HepG2 (cell line): Measurements from ENCODE around the gene STON1. TPM values are rescaled to one million over a fixed set of nuclear protein-coding genes. Genes with fewer than 3 reads are reported as not detected.
A peak's percentile ranks its signal among the peaks of the same experiment; 100 is the strongest.

ENCODE experiments used
- AGO1 ChIP-seq: fragments of 200-400 bp; formaldehyde crosslinking; IDR thresholded peaks from 2 replicates; pipeline ENCODE4 v1.6.1; 2017; ENCODE audit warnings: mild to moderate bottlenecking, low read depth, low read length, moderate library complexity; ENCODE audit not compliant: poor library complexity, severe bottlenecking
- FOXK2 ChIP-seq: fragments of 450-650 bp; IDR thresholded peaks from 2 replicates; pipeline ENCODE4 v1.6.1; 2016
- HNRNPL ChIP-seq: fragments of 200-400 bp; formaldehyde crosslinking; IDR thresholded peaks from 2 replicates; pipeline ENCODE4 v1.6.1; 2017; ENCODE audit warnings: mild to moderate bottlenecking, low read depth, low read length
- NKX3-1 ChIP-seq: sonication (generic); formaldehyde crosslinking; IDR thresholded peaks from 2 replicates; pipeline ENCODE4 v1.5.0; 2020; ENCODE audit warnings: missing genetic modification reagents
- RAD51 ChIP-seq: fragments of 450-650 bp; IDR thresholded peaks from 2 replicates; pipeline ENCODE4 v1.6.1; 2016; ENCODE audit warnings: borderline replicate concordance
- RFXAP ChIP-seq: sonication (generic); formaldehyde crosslinking; IDR thresholded peaks from 2 replicates; pipeline ENCODE4 v1.4.0; 2020; ENCODE audit warnings: missing genetic modification reagents, borderline replicate concordance
- SKI ChIP-seq: fragments of 450-650 bp; IDR thresholded peaks from one replicate; pipeline ENCODE4 v1.6.1; 2018; ENCODE audit warnings: mild to moderate bottlenecking; ENCODE audit not compliant: partially characterized antibody
- YY1 ChIP-seq: IDR thresholded peaks from 2 replicates; pipeline ENCODE4 v1.6.1; 2011; ENCODE audit warnings: low read length, low read depth, moderate library complexity, mild to moderate bottlenecking; ENCODE audit not compliant: insufficient read depth, insufficient replicate concordance
- ZNF138 ChIP-seq: sonication (generic); formaldehyde crosslinking; IDR thresholded peaks from 2 replicates; pipeline ENCODE4 v1.5.0; 2020; ENCODE audit warnings: mild to moderate bottlenecking, low read depth, missing genetic modification reagents
- ZNF546 ChIP-seq: sonication (generic); formaldehyde crosslinking; conservative IDR thresholded peaks from 2 replicates; pipeline ENCODE4 v1.8.1; 2023; ENCODE audit warnings: mild to moderate bottlenecking, missing genetic modification reagents
- ZSCAN20 ChIP-seq: sonication (generic); formaldehyde crosslinking; IDR thresholded peaks from 2 replicates; pipeline ENCODE4 v1.4.0; 2020; ENCODE audit warnings: missing genetic modification reagents, mild to moderate bottlenecking, borderline replicate concordance
- polyA plus RNA-seq, 8 experiments: library from polyadenylated mRNA; depleted of rRNA in 3 of 8; stranded (reverse) in 7 of 8; unstranded in 1 of 8; fragments of >200 nt; fragmentation: Illumina TruSeq in 4 of 8; extraction: Trizol in 4 of 8; gene quantifications; 2 replicates each; pipeline versions ENCODE4 v1.2.1 to v1.2.3, GENCODE V29; 2011 to 2016; ENCODE audit warnings: low read depth in 4 of 8, missing spikeins in 1 of 8, mixed read lengths in 1 of 8; ENCODE audit not compliant: insufficient read depth in 1 of 8
- total RNA-seq, 5 experiments: library from RNA; depleted of rRNA; stranded (reverse); fragments of >200 nt; fragmentation: Illumina TruSeq; extraction: Trizol; gene quantifications; 2 replicates each; pipeline ENCODE4 v1.2.3, GENCODE V29; 2016; ENCODE audit warnings: low read depth in 1 of 5
- TF ChIP-seq, protein P1 (sequence below): sonication (generic); formaldehyde crosslinking; IDR thresholded peaks from 2 replicates; pipeline ENCODE4 v1.9.0; 2021; ENCODE audit warnings: missing genetic modification reagents, borderline replicate concordance
- TF ChIP-seq, protein P2 (sequence below): sonication (generic); formaldehyde crosslinking; IDR thresholded peaks from 2 replicates; pipeline ENCODE4 v1.4.0; 2020; ENCODE audit warnings: missing genetic modification reagents
- TF ChIP-seq, protein P3 (sequence below): sonication (generic); formaldehyde crosslinking; conservative IDR thresholded peaks from 2 replicates; pipeline ENCODE4 v1.8.0; 2022; ENCODE audit warnings: mild to moderate bottlenecking, moderate library complexity, missing genetic modification reagents
- TF ChIP-seq, protein P4 (sequence below): sonication (generic); formaldehyde crosslinking; IDR thresholded peaks from 2 replicates; pipeline ENCODE4 v1.8.0; 2022; ENCODE audit warnings: low read depth, missing genetic modification reagents
- TF ChIP-seq, protein P5 (sequence below): sonication (generic); formaldehyde crosslinking; IDR thresholded peaks from 2 replicates; pipeline ENCODE4 v1.4.0; 2020; ENCODE audit warnings: missing genetic modification reagents
- TF ChIP-seq, protein P6 (sequence below): sonication (generic); IDR thresholded peaks from 2 replicates; pipeline ENCODE4 v1.6.1; 2016; ENCODE audit warnings: low read depth, borderline replicate concordance
- TF ChIP-seq, protein P7 (sequence below): sonication (generic); formaldehyde crosslinking; IDR thresholded peaks from 2 replicates; pipeline ENCODE4 v1.4.0; 2020; ENCODE audit warnings: missing genetic modification reagents

The STON1 gene
- total and polyA plus RNA-seq, 2 of the 13 experiments (the other 11 are each of a cell fraction or from before 2014, with no cell fraction given) = 0.09 to 0.28 TPM

DNA sequence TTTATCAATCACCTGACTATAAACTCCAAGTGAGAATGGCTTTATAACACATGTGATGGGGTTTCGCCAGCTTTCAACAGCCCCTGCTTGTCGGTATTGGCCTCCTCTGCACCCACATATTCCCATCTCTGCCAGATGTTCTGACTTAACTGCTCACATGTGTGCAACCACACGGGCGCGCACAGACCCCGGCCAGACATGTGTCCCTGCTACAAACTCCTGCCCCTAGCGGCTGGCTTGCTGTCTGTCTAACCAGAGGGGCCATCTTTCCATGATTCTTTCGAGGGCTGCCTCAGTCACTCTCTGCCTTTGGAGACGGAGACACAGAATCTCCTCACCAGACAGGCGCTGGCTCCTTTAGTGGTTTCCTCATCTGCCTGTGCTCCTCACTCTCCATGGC, 15.3 kb downstream of the STON1 start (continued):
- TF ChIP-seq, protein P1, sequence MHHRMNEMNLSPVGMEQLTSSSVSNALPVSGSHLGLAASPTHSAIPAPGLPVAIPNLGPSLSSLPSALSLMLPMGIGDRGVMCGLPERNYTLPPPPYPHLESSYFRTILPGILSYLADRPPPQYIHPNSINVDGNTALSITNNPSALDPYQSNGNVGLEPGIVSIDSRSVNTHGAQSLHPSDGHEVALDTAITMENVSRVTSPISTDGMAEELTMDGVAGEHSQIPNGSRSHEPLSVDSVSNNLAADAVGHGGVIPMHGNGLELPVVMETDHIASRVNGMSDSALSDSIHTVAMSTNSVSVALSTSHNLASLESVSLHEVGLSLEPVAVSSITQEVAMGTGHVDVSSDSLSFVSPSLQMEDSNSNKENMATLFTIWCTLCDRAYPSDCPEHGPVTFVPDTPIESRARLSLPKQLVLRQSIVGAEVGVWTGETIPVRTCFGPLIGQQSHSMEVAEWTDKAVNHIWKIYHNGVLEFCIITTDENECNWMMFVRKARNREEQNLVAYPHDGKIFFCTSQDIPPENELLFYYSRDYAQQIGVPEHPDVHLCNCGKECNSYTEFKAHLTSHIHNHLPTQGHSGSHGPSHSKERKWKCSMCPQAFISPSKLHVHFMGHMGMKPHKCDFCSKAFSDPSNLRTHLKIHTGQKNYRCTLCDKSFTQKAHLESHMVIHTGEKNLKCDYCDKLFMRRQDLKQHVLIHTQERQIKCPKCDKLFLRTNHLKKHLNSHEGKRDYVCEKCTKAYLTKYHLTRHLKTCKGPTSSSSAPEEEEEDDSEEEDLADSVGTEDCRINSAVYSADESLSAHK (CRISPR knock-in tag) = no peak
- TF ChIP-seq, protein P2, sequence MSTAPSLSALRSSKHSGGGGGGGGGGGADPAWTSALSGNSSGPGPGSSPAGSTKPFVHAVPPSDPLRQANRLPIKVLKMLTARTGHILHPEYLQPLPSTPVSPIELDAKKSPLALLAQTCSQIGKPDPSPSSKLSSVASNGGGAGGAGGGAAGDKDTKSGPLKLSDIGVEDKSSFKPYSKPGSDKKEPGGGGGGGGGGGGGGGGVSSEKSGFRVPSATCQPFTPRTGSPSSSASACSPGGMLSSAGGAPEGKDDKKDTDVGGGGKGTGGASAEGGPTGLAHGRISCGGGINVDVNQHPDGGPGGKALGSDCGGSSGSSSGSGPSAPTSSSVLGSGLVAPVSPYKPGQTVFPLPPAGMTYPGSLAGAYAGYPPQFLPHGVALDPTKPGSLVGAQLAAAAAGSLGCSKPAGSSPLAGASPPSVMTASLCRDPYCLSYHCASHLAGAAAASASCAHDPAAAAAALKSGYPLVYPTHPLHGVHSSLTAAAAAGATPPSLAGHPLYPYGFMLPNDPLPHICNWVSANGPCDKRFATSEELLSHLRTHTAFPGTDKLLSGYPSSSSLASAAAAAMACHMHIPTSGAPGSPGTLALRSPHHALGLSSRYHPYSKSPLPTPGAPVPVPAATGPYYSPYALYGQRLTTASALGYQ (CRISPR knock-in tag) = no peak
- TF ChIP-seq SKI (peak; percentile 26), FOXK2 (no peak), AGO1 (no peak), ZNF546 (no peak), RFXAP (no peak), YY1 (peak; percentile 70), RAD51 (no peak), NKX3-1 (CRISPR knock-in tag) (no peak), HNRNPL (no peak), ZNF138 (no peak), ZSCAN20 (no peak)
- TF ChIP-seq, protein P3, sequence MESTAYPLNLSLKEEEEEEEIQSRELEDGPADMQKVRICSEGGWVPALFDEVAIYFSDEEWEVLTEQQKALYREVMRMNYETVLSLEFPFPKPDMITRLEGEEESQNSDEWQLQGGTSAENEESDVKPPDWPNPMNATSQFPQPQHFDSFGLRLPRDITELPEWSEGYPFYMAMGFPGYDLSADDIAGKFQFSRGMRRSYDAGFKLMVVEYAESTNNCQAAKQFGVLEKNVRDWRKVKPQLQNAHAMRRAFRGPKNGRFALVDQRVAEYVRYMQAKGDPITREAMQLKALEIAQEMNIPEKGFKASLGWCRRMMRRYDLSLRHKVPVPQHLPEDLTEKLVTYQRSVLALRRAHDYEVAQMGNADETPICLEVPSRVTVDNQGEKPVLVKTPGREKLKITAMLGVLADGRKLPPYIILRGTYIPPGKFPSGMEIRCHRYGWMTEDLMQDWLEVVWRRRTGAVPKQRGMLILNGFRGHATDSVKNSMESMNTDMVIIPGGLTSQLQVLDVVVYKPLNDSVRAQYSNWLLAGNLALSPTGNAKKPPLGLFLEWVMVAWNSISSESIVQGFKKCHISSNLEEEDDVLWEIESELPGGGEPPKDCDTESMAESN (CRISPR knock-in tag) = no peak
- TF ChIP-seq, protein P4, sequence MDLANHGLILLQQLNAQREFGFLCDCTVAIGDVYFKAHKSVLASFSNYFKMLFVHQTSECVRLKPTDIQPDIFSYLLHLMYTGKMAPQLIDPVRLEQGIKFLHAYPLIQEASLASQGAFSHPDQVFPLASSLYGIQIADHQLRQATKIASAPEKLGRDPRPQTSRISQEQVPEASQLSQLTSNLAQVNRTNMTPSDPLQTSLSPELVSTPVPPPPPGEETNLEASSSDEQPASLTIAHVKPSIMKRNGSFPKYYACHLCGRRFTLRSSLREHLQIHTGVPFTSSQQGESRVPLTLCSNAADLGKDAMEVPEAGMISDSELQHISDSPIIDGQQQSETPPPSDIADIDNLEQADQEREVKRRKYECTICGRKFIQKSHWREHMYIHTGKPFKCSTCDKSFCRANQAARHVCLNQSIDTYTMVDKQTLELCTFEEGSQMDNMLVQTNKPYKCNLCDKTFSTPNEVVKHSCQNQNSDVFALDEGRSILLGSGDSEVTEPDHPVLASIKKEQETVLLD = no peak
- TF ChIP-seq, protein P5, sequence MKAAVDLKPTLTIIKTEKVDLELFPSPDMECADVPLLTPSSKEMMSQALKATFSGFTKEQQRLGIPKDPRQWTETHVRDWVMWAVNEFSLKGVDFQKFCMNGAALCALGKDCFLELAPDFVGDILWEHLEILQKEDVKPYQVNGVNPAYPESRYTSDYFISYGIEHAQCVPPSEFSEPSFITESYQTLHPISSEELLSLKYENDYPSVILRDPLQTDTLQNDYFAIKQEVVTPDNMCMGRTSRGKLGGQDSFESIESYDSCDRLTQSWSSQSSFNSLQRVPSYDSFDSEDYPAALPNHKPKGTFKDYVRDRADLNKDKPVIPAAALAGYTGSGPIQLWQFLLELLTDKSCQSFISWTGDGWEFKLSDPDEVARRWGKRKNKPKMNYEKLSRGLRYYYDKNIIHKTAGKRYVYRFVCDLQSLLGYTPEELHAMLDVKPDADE = no peak
- TF ChIP-seq, protein P6, sequence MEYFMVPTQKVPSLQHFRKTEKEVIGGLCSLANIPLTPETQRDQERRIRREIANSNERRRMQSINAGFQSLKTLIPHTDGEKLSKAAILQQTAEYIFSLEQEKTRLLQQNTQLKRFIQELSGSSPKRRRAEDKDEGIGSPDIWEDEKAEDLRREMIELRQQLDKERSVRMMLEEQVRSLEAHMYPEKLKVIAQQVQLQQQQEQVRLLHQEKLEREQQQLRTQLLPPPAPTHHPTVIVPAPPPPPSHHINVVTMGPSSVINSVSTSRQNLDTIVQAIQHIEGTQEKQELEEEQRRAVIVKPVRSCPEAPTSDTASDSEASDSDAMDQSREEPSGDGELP = peak; percentile 43; the same call in 1 of the 2 replicates
- TF ChIP-seq, protein P7, sequence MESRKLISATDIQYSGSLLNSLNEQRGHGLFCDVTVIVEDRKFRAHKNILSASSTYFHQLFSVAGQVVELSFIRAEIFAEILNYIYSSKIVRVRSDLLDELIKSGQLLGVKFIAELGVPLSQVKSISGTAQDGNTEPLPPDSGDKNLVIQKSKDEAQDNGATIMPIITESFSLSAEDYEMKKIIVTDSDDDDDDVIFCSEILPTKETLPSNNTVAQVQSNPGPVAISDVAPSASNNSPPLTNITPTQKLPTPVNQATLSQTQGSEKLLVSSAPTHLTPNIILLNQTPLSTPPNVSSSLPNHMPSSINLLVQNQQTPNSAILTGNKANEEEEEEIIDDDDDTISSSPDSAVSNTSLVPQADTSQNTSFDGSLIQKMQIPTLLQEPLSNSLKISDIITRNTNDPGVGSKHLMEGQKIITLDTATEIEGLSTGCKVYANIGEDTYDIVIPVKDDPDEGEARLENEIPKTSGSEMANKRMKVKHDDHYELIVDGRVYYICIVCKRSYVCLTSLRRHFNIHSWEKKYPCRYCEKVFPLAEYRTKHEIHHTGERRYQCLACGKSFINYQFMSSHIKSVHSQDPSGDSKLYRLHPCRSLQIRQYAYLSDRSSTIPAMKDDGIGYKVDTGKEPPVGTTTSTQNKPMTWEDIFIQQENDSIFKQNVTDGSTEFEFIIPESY = no peak
